ENCODE results near the gene CXCR5. TPM values are rescaled to one million over a fixed set of nuclear protein-coding genes. Genes with fewer than 3 reads are reported as not detected.

CXCR5 gene
- total and polyA plus RNA-seq, 2 donors (not counting 1 experiment from before 2014, with no cell fraction given) = 111 to 163 TPM

DNA sequence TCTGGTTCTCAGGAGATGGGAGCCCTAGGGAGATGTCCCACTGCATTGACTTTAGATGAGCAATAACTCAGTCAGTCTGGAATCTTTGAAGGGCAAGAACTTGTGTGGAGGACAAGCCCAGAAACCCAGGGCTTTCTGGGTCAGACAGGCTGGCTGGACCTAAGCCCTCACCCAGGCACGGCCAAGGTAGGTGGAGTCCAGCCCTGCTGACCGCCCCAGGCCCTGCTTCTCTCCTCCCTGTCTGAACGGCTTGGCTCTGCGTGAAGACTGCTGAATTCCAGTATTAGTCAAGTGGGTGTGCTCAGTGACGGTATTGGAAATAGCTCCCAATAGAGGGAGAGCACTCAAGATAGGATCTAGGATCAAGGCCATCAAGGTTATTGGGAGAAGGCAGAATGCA, 6.1 kb downstream of the CXCR5 start:
- H3K27me3 ChIP-seq (replicated peaks in 1 of 4; ENCODE audit: control extremely low read depth in 1 of 4, control insufficient read depth in 3 of 4, insufficient read depth in 4 of 4, low read length in 3 of 4) = no peaks in the 10 kb centered on the region
- DNase-seq (peak; percentile 25), ATAC-seq (ENCODE audit: low read depth) (no peak)
- WGBS (ENCODE audit: insufficient coverage) = 93% methylated on average over 3 of the region's 5 CpGs
- H3K4me1 ChIP-seq (ENCODE audit: control insufficient read depth in 2 of 2, insufficient read depth in 2 of 2, low read length in 2 of 2) = peaks cover 84 to 100% of the 10 kb centered on the region in 2 donors
- H3K36me3 ChIP-seq (replicated peaks in 1 of 2; ENCODE audit: control extremely low read depth in 1 of 2, control insufficient read depth in 1 of 2, extremely low read depth in 1 of 2, insufficient read depth in 2 of 2, low read length in 1 of 2) = peaks cover 0 to 84% of the 10 kb centered on the region in 2 experiments
- H4K20me1 ChIP-seq (ENCODE audit: control insufficient read depth, insufficient read depth, low read length, poor library complexity, severe bottlenecking) = peaks cover 86% of the 10 kb centered on the region
- H3K27me3 Mint-ChIP-seq = no peaks in the 10 kb centered on the region
- H3K4me2 ChIP-seq (replicated peaks; ENCODE audit: low read depth, low read length, poor library complexity, severe bottlenecking) = peak overlapping the region; percentile 94
- H3K4me3 ChIP-seq (ENCODE audit: control extremely low read depth in 1 of 5, extremely low read depth in 1 of 5, insufficient read depth in 1 of 5, low read depth in 2 of 5, low read length in 4 of 5) = peak overlapping the region in 2 of 5 experiments; percentile 97 to 99
- H3K79me2 ChIP-seq (ENCODE audit: control insufficient read depth, insufficient read depth, low read length) = peaks cover 98% of the 10 kb centered on the region
- H2AFZ ChIP-seq (ENCODE audit: insufficient read depth, low read depth, low read length, poor library complexity, severe bottlenecking) = no peak overlapping the region
- H3K4me1 Mint-ChIP-seq = peaks cover 93% of the 10 kb centered on the region
- ChIA-PET CTCF (interaction anchor here (4.0 kb wide), 1 partner anchor 100 kb away, joined by 37 read pairs; the partner anchor contains the start of gene DDX6), POLR2A (interaction anchor here (0.6 to 0.9 kb wide), 2 partner anchors 191 to 374 kb away, joined by 5 to 15 read pairs; no protein-coding TSS in a partner anchor)
- no peaks in the 10 kb centered on the region for H3K9me3 ChIP-seq (ENCODE audit: control extremely low read depth in 1 of 3, control insufficient read depth in 2 of 3, insufficient read depth in 1 of 3, low read length in 2 of 3)
- peak overlapping the region; percentile 97 for H3K4me3 Mint-ChIP-seq
- H3K27ac ChIP-seq (ENCODE audit: low read length in 2 of 2) = peak overlapping the region; percentile 91 to 99
- H3K9me3 Mint-ChIP-seq (ENCODE audit: insufficient read depth) = no peaks in the 10 kb centered on the region
- peak overlapping the region; percentile 90 for H3K27ac Mint-ChIP-seq
- peak overlapping the region; percentile 98 for H3K9ac ChIP-seq (ENCODE audit: low read length)
- TF ChIP-seq, protein P1, sequence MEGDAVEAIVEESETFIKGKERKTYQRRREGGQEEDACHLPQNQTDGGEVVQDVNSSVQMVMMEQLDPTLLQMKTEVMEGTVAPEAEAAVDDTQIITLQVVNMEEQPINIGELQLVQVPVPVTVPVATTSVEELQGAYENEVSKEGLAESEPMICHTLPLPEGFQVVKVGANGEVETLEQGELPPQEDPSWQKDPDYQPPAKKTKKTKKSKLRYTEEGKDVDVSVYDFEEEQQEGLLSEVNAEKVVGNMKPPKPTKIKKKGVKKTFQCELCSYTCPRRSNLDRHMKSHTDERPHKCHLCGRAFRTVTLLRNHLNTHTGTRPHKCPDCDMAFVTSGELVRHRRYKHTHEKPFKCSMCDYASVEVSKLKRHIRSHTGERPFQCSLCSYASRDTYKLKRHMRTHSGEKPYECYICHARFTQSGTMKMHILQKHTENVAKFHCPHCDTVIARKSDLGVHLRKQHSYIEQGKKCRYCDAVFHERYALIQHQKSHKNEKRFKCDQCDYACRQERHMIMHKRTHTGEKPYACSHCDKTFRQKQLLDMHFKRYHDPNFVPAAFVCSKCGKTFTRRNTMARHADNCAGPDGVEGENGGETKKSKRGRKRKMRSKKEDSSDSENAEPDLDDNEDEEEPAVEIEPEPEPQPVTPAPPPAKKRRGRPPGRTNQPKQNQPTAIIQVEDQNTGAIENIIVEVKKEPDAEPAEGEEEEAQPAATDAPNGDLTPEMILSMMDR (IDR thresholded peaks at IDR 0.05) = no peak
- TF ChIP-seq EZH2 (IDR thresholded peaks at IDR 0.05; ENCODE audit: borderline replicate concordance, insufficient read depth, low read depth, low read length, poor library complexity, severe bottlenecking) = no peak
- intact Hi-C loops (cut with micrococcal nuclease) = no loop called here

DNA sequence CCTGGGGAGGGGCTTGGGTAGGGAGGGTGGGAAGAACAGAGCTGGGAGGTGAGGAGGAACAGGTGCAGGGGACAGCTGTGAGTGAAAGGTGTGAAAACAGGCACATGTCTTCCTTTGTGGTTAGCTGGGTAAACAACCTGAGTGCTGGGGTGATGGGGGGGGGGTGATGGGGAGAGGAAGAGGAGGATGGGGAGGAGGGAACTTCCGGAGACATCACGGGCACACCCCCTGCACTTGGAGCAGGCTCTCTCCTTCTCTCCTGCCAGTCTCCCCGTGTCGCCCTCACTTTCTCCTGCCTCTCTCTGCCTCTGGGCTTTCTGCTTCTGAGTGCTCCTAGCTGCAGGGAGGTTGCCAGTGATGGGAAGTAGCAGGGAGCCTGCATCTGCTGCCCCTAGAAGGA, 8.8 kb downstream of the CXCR5 start:
- Histone ChIP-seq H3K4me3 (ENCODE audit: control extremely low read depth in 1 of 5, extremely low read depth in 1 of 5, insufficient read depth in 1 of 5, low read depth in 2 of 5, low read length in 4 of 5) (peak overlapping the region in 4 of 5 experiments; percentile 17 to 54 (median 36)), H4K20me1 (ENCODE audit: control insufficient read depth, insufficient read depth, low read length, poor library complexity, severe bottlenecking) (peaks cover 82% of the 10 kb centered on the region), H3K27ac (ENCODE audit: low read length in 2 of 2) (peak overlapping the region; percentile 91 to 99), H3K27me3 (replicated peaks in 1 of 4; ENCODE audit: control extremely low read depth in 1 of 4, control insufficient read depth in 3 of 4, insufficient read depth in 4 of 4, low read length in 3 of 4) (no peaks in the 10 kb centered on the region), H3K9me3 (ENCODE audit: control extremely low read depth in 1 of 3, control insufficient read depth in 2 of 3, insufficient read depth in 1 of 3, low read length in 2 of 3) (no peaks in the 10 kb centered on the region), H3K4me2 (replicated peaks; ENCODE audit: low read depth, low read length, poor library complexity, severe bottlenecking) (peak overlapping the region; percentile 94), H3K9ac (ENCODE audit: low read length) (peak overlapping the region; percentile 19), H3K79me2 (ENCODE audit: control insufficient read depth, insufficient read depth, low read length) (peaks cover 98% of the 10 kb centered on the region), H2AFZ (ENCODE audit: insufficient read depth, low read depth, low read length, poor library complexity, severe bottlenecking) (no peak overlapping the region), H3K4me1 (ENCODE audit: control insufficient read depth in 2 of 2, insufficient read depth in 2 of 2, low read length in 2 of 2) (peaks cover 96 to 100% of the 10 kb centered on the region in 2 donors), H3K36me3 (replicated peaks in 1 of 2; ENCODE audit: control extremely low read depth in 1 of 2, control insufficient read depth in 1 of 2, extremely low read depth in 1 of 2, insufficient read depth in 2 of 2, low read length in 1 of 2) (peaks cover 0 to 74% of the 10 kb centered on the region in 2 experiments)
- Mint-ChIP-seq H3K4me3 (peak overlapping the region; percentile 79), H3K9me3 (ENCODE audit: insufficient read depth) (no peaks in the 10 kb centered on the region), H3K4me1 (peaks cover 98% of the 10 kb centered on the region), H3K27ac (peak overlapping the region; percentile 86), H3K27me3 (no peaks in the 10 kb centered on the region)
- ChIA-PET CTCF (interaction anchor here (4.0 kb wide), 1 partner anchor 102 kb away, joined by 37 read pairs; the partner anchor contains the start of gene DDX6), POLR2A (interaction anchor here (0.5 to 3.1 kb wide), 11 partner anchors 9 to 228 kb away, joined by 3 to 50 read pairs (median 9); partner anchors contain the start of genes CXCR5 and DDX6)
- ATAC-seq (ENCODE audit: low read depth) (peak; percentile 53), DNase-seq (peak; percentile 84)
- WGBS (ENCODE audit: insufficient coverage) = no CpG with 5 or more reads among the region's 4 CpGs
- no peak for TF ChIP-seq EZH2 (IDR thresholded peaks at IDR 0.05; ENCODE audit: borderline replicate concordance, insufficient read depth, low read depth, low read length, poor library complexity, severe bottlenecking)
- TF ChIP-seq, protein P1 (IDR thresholded peaks at IDR 0.05) = no peak
- intact Hi-C loops (cut with micrococcal nuclease) = no loop called here
